ENCODE data around the gene PHC2.
A peak's percentile ranks its signal among the peaks of the same experiment; 100 is the strongest.

The PHC2 gene

GRCh38 chr1:33296082-33296458 is 134.8 kb downstream of the PHC2 start:
- H3K79me1 ChIP-seq (ENCODE audit: low read length), result no peaks in the 10 kb centered on the region
- no CpG with 5 or more reads among the region's 9 CpGs for WGBS (ENCODE audit: extremely low coverage, insufficient coverage, insufficient read length)
- peaks cover 51 to 60% of the 10 kb centered on the region in 2 experiments for H3K36me3 ChIP-seq (ENCODE audit: control insufficient read depth in 1 of 2, insufficient read depth in 2 of 2, low read length in 2 of 2)
- no peaks in the 10 kb centered on the region for H3K79me2 ChIP-seq (ENCODE audit: control insufficient read depth, insufficient read depth, low read length, poor library complexity)
- H3K4ac ChIP-seq (ENCODE audit: low read depth, low read length), result no peak overlapping the region
- no peak overlapping the region for H2BK5ac ChIP-seq (ENCODE audit: low read depth, low read length, poor library complexity)
- H2BK120ac ChIP-seq (ENCODE audit: insufficient read depth, low read length, poor library complexity), result no peak overlapping the region
- H2AFZ ChIP-seq (ENCODE audit: insufficient read depth, low read length, poor library complexity), result no peak overlapping the region
- no peak overlapping the region for H2BK12ac ChIP-seq (ENCODE audit: low read length)
- no peak overlapping the region for H4K91ac ChIP-seq (ENCODE audit: low read depth, low read length)
- no peak overlapping the region for H3K27ac ChIP-seq (ENCODE audit: low read depth, low read length)
- H3K4me3 ChIP-seq (ENCODE audit: low read depth, low read length), result no peak overlapping the region
- H4K12ac ChIP-seq (ENCODE audit: low read depth, low read length), result no peak overlapping the region
- H3K4me2 ChIP-seq (ENCODE audit: low read length), result no peak overlapping the region
- H4K8ac ChIP-seq (ENCODE audit: low read depth, low read length), result no peak overlapping the region
- no peaks in the 10 kb centered on the region for H3K9me3 ChIP-seq (ENCODE audit: insufficient read depth, low read depth, low read length)
- no peak overlapping the region for H3K18ac ChIP-seq (ENCODE audit: low read length)
- no peak overlapping the region for H3K14ac ChIP-seq (ENCODE audit: low read length)
- peaks cover 0 to 3% of the 10 kb centered on the region in 2 experiments for H3K4me1 ChIP-seq (ENCODE audit: control insufficient read depth in 1 of 2, insufficient read depth in 2 of 2, low read length in 2 of 2)
- no peak overlapping the region for H2AK5ac ChIP-seq (ENCODE audit: low read length)
- H3K27me3 ChIP-seq (ENCODE audit: insufficient read depth, low read length), result no peaks in the 10 kb centered on the region
- no peak overlapping the region for H3K23ac ChIP-seq (ENCODE audit: low read length)
- no peak for DNase-seq
- H3K9ac ChIP-seq (ENCODE audit: low read length), result no peak overlapping the region

DNA sequence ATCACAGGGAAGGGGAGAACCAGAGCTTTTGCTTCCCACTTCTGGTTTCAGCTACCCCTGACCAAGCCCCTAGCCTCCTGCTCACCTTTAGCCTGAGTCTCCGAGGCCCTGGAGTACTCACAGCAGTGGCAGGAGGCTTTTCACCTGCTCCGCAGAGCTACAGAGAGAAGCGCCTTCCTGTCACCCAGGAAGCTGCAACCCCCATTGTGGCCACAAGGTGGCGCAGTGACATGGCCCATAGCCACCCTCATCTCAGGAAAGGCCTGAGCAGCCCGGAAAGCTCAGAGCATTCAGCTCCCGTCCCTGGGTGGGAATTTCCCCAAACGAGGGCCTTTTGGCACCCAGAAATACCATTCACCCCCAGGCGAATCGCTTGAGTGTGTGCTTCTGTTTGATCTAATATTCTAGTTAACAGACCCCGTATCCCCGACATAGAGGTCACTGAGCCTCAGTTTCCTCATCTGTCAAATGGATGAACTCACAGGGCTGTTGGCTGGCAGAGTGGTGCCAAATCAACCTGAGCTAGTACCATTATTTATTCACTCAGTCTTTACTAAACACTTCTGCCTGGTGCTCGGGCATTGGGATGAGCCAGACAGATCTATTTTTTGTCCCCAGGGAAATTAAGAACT is 135.3 kb downstream of the PHC2 start:
- H3K9me3 ChIP-seq (ENCODE audit: insufficient read depth, low read depth, low read length), result no peaks in the 10 kb centered on the region
- H4K8ac ChIP-seq (ENCODE audit: low read depth, low read length), result no peak overlapping the region
- no peak overlapping the region for H3K4me3 ChIP-seq (ENCODE audit: low read depth, low read length)
- DNase-seq, result peak; percentile 86 to 97
- no peak overlapping the region for H2BK5ac ChIP-seq (ENCODE audit: low read depth, low read length, poor library complexity)
- no peak overlapping the region for H3K18ac ChIP-seq (ENCODE audit: low read length)
- no peak overlapping the region for H3K4ac ChIP-seq (ENCODE audit: low read depth, low read length)
- no peaks in the 10 kb centered on the region for H3K27me3 ChIP-seq (ENCODE audit: insufficient read depth, low read length)
- H3K27ac ChIP-seq (ENCODE audit: low read depth, low read length), result no peak overlapping the region
- WGBS (ENCODE audit: extremely low coverage, insufficient coverage, insufficient read length), result no CpG with 5 or more reads among the region's 12 CpGs
- H4K91ac ChIP-seq (ENCODE audit: low read depth, low read length), result no peak overlapping the region
- peaks cover 49 to 60% of the 10 kb centered on the region in 2 experiments for H3K36me3 ChIP-seq (ENCODE audit: control insufficient read depth in 1 of 2, insufficient read depth in 2 of 2, low read length in 2 of 2)
- no peak overlapping the region for H3K14ac ChIP-seq (ENCODE audit: low read length)
- no peak overlapping the region for H2AK5ac ChIP-seq (ENCODE audit: low read length)
- H2BK120ac ChIP-seq (ENCODE audit: insufficient read depth, low read length, poor library complexity), result no peak overlapping the region
- no peaks in the 10 kb centered on the region for H3K79me2 ChIP-seq (ENCODE audit: control insufficient read depth, insufficient read depth, low read length, poor library complexity)
- no peak overlapping the region for H3K23ac ChIP-seq (ENCODE audit: low read length)
- H2AFZ ChIP-seq (ENCODE audit: insufficient read depth, low read length, poor library complexity), result no peak overlapping the region
- no peak overlapping the region for H3K4me2 ChIP-seq (ENCODE audit: low read length)
- H3K79me1 ChIP-seq (ENCODE audit: low read length), result no peaks in the 10 kb centered on the region
- H2BK12ac ChIP-seq (ENCODE audit: low read length), result no peak overlapping the region
- peaks cover 0 to under 1% of the 10 kb centered on the region in 2 experiments for H3K4me1 ChIP-seq (ENCODE audit: control insufficient read depth in 1 of 2, insufficient read depth in 2 of 2, low read length in 2 of 2)
- no peak overlapping the region for H4K12ac ChIP-seq (ENCODE audit: low read depth, low read length)
- no peak overlapping the region for H3K9ac ChIP-seq (ENCODE audit: low read length)

- no peak overlapping the region for H3K18ac ChIP-seq (ENCODE audit: low read length)
- no peak overlapping the region for H3K9ac ChIP-seq (ENCODE audit: low read length)
- H2BK12ac ChIP-seq (ENCODE audit: low read length), result no peak overlapping the region
- no peak overlapping the region for H3K4me3 ChIP-seq (ENCODE audit: low read depth, low read length)
- H2AK5ac ChIP-seq (ENCODE audit: low read length), result no peak overlapping the region
- no peaks in the 10 kb centered on the region for H3K27me3 ChIP-seq (ENCODE audit: insufficient read depth, low read length)
- no peak for DNase-seq
- H3K14ac ChIP-seq (ENCODE audit: low read length), result no peak overlapping the region
- no peak overlapping the region for H3K23ac ChIP-seq (ENCODE audit: low read length)
- no peaks in the 10 kb centered on the region for H3K9me3 ChIP-seq (ENCODE audit: insufficient read depth, low read depth, low read length)
- no peaks in the 10 kb centered on the region for H3K4me1 ChIP-seq (ENCODE audit: control insufficient read depth in 1 of 2, insufficient read depth in 2 of 2, low read length in 2 of 2)
- H3K4ac ChIP-seq (ENCODE audit: low read depth, low read length), result no peak overlapping the region
- WGBS (ENCODE audit: extremely low coverage, insufficient coverage, insufficient read length), result no CpG with 5 or more reads among the region's 15 CpGs
- H3K79me2 ChIP-seq (ENCODE audit: control insufficient read depth, insufficient read depth, low read length, poor library complexity), result no peaks in the 10 kb centered on the region
- H3K4me2 ChIP-seq (ENCODE audit: low read length), result no peak overlapping the region
- H3K79me1 ChIP-seq (ENCODE audit: low read length), result no peaks in the 10 kb centered on the region
- no peak overlapping the region for H3K27ac ChIP-seq (ENCODE audit: low read depth, low read length)
- H2BK120ac ChIP-seq (ENCODE audit: insufficient read depth, low read length, poor library complexity), result no peak overlapping the region
- no peak overlapping the region for H4K91ac ChIP-seq (ENCODE audit: low read depth, low read length)
- H3K36me3 ChIP-seq (ENCODE audit: control insufficient read depth in 1 of 2, insufficient read depth in 2 of 2, low read length in 2 of 2), result peaks cover 49 to 60% of the 10 kb centered on the region in 2 experiments
- H2BK5ac ChIP-seq (ENCODE audit: low read depth, low read length, poor library complexity), result no peak overlapping the region
- no peak overlapping the region for H2AFZ ChIP-seq (ENCODE audit: insufficient read depth, low read length, poor library complexity)
- no peak overlapping the region for H4K8ac ChIP-seq (ENCODE audit: low read depth, low read length)
- H4K12ac ChIP-seq (ENCODE audit: low read depth, low read length), result no peak overlapping the region
These were observed 135.9 kb downstream of the PHC2 start for GRCh38 chr1:33295023-33295422.

GRCh38 chr1:33294071-33295010 is 136.6 kb downstream of the PHC2 start:
- H3K14ac ChIP-seq (ENCODE audit: low read length), result no peak overlapping the region
- no peak overlapping the region for H3K4me3 ChIP-seq (ENCODE audit: low read depth, low read length)
- no peaks in the 10 kb centered on the region for H3K79me1 ChIP-seq (ENCODE audit: low read length)
- no peaks in the 10 kb centered on the region for H3K79me2 ChIP-seq (ENCODE audit: control insufficient read depth, insufficient read depth, low read length, poor library complexity)
- H3K27me3 ChIP-seq (ENCODE audit: insufficient read depth, low read length), result no peaks in the 10 kb centered on the region
- H3K9ac ChIP-seq (ENCODE audit: low read length), result no peak overlapping the region
- H3K27ac ChIP-seq (ENCODE audit: low read depth, low read length), result no peak overlapping the region
- no peak overlapping the region for H4K12ac ChIP-seq (ENCODE audit: low read depth, low read length)
- no peak overlapping the region for H2AFZ ChIP-seq (ENCODE audit: insufficient read depth, low read length, poor library complexity)
- H3K36me3 ChIP-seq (ENCODE audit: control insufficient read depth in 1 of 2, insufficient read depth in 2 of 2, low read length in 2 of 2), result peaks cover 49 to 60% of the 10 kb centered on the region in 2 experiments
- no peak for DNase-seq
- no peak overlapping the region for H3K4ac ChIP-seq (ENCODE audit: low read depth, low read length)
- no peak overlapping the region for H4K8ac ChIP-seq (ENCODE audit: low read depth, low read length)
- no peak overlapping the region for H4K91ac ChIP-seq (ENCODE audit: low read depth, low read length)
- no peak overlapping the region for H2AK5ac ChIP-seq (ENCODE audit: low read length)
- no peak overlapping the region for H3K18ac ChIP-seq (ENCODE audit: low read length)
- H2BK120ac ChIP-seq (ENCODE audit: insufficient read depth, low read length, poor library complexity), result no peak overlapping the region
- H3K4me1 ChIP-seq (ENCODE audit: control insufficient read depth in 1 of 2, insufficient read depth in 2 of 2, low read length in 2 of 2), result no peaks in the 10 kb centered on the region
- WGBS (ENCODE audit: extremely low coverage, insufficient coverage, insufficient read length), result no CpG with 5 or more reads among the region's 13 CpGs
- H2BK12ac ChIP-seq (ENCODE audit: low read length), result no peak overlapping the region
- H3K9me3 ChIP-seq (ENCODE audit: insufficient read depth, low read depth, low read length), result no peaks in the 10 kb centered on the region
- H3K4me2 ChIP-seq (ENCODE audit: low read length), result no peak overlapping the region
- no peak overlapping the region for H3K23ac ChIP-seq (ENCODE audit: low read length)
- H2BK5ac ChIP-seq (ENCODE audit: low read depth, low read length, poor library complexity), result no peak overlapping the region

Data from trophoblast cell (in vitro differentiated cells and primary cell).